HUES48 (cell line): ENCODE data around the gene CTSW.
A peak's percentile ranks its signal among the peaks of the same experiment; 100 is the strongest.

Experiments used
- H3K27ac ChIP-seq: one replicate; pipeline ENCODE4 v1.7.0; 2013; ENCODE audit warnings: low read depth, low read length, inconsistent platforms
- H3K27me3 ChIP-seq: 2 replicates; pipeline ENCODE4 v1.6.1; 2013; ENCODE audit warnings: mild to moderate bottlenecking, low read length; ENCODE audit not compliant: control insufficient read depth, insufficient read depth
- H3K36me3 ChIP-seq: 2 replicates; pipeline ENCODE4 v1.6.1; 2013; ENCODE audit warnings: low read length; ENCODE audit not compliant: control insufficient read depth, insufficient read depth
- H3K4me1 ChIP-seq: 2 replicates; pipeline ENCODE4 v1.6.1; 2013; ENCODE audit warnings: mild to moderate bottlenecking, low read length; ENCODE audit not compliant: control insufficient read depth, insufficient read depth
- H3K4me3 ChIP-seq: 2 replicates; pipeline ENCODE4 v1.5.1; 2013; ENCODE audit warnings: mild to moderate bottlenecking, low read depth, low read length
- H3K9ac ChIP-seq: 2 replicates; pipeline ENCODE4 v1.6.1; 2013; ENCODE audit warnings: mild to moderate bottlenecking, low read depth, low read length, moderate library complexity
- H3K9me3 ChIP-seq: 2 replicates; pipeline ENCODE4 v1.6.1; 2013; ENCODE audit warnings: low read length; ENCODE audit not compliant: control insufficient read depth, insufficient read depth

The CTSW gene

DNA sequence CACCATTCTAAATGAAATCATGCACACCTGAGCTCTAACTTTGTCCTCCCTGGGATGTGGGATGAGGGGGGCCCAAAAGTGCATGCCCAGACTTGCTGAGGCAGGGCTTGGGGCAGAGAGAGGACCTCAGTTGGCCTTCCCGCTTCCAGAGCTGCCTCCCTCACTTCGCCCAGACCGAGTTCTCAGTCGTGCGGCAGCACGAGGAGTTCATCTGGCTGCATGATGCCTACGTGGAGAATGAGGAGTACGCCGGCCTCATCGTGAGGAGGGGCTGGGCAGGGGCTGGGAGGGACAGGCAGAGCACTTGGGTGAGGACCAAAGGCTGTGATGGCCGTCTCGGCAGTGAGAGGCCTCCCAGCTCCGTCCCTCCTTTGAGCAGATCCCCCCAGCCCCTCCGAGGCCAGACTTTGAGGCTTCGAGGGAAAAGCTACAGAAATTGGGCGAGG is 29.8 kb upstream of the CTSW start:
- Histone ChIP-seq H3K9me3 (0 out of 2 replicates have a peak, but pooled peaks cover 2% of the 10 kb centered on the region), H3K4me3 (no peak overlapping the region), H3K36me3 (peaks cover 19% of the 10 kb centered on the region), H3K9ac (no peak overlapping the region), H3K4me1 (no peaks in the 10 kb centered on the region), H3K27me3 (no peaks in the 10 kb centered on the region), H3K27ac (no peak overlapping the region)

- Histone ChIP-seq H3K27ac (no peak overlapping the region), H3K4me1 (no peaks in the 10 kb centered on the region), H3K9ac (no peak overlapping the region), H3K36me3 (peaks cover 26% of the 10 kb centered on the region), H3K27me3 (no peaks in the 10 kb centered on the region), H3K9me3 (0 out of 2 replicates have a peak, but pooled peaks cover 2% of the 10 kb centered on the region), H3K4me3 (no peak overlapping the region)
Measured at GRCh38 chr11:65850217-65851082, 29.2 kb upstream of the CTSW start.

GRCh38 chr11:65851083-65851579 is 28.5 kb upstream of the CTSW start:
- no peak overlapping the region for H3K9ac ChIP-seq
- H3K4me3 ChIP-seq, result no peak overlapping the region
- peaks cover 32% of the 10 kb centered on the region for H3K36me3 ChIP-seq
- H3K27me3 ChIP-seq, result no peaks in the 10 kb centered on the region
- H3K27ac ChIP-seq, result no peak overlapping the region
- H3K4me1 ChIP-seq, result peaks cover 3% of the 10 kb centered on the region
- 0 out of 2 replicates have a peak, but pooled peaks cover 2% of the 10 kb centered on the region for H3K9me3 ChIP-seq

DNA sequence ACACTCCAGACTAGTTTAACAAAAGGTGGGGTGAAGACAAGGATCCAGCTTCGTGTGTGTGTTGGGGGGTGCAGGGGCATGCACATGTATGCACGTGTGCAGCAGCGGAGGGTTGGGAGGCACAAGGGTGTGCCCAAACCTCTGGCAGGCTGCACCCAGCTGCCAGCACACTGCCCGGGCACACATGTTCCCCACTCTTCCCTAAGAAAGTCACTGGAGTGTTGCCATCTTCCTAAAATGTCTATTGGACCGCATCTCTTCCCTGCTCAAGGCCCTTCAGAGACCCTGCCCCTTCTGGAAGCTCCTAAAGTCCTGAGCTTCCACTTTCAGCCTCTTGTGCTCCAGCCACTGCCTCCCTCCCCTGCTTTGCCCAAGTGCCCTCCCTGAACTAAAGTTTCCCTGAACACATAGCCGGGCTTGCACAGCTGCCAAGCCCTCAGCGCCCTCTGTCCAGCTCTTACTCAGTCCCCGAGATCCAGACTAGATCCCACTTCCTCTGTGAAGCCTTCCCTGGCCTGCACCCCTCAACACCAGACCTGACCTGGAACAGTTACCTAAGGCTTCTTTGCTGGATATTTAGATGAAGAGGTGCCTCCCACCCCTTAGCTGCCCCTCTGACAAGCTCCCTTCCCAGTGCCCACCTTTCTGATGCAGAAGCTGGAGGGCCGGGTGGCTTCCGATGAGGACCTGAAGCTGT is 27.7 kb upstream of the CTSW start:
- H3K27ac ChIP-seq, result peak overlapping the region; percentile 52
- H3K4me1 ChIP-seq, result peaks cover 6% of the 10 kb centered on the region
- no peak overlapping the region for H3K4me3 ChIP-seq
- H3K36me3 ChIP-seq, result peaks cover 36% of the 10 kb centered on the region
- no peaks in the 10 kb centered on the region for H3K27me3 ChIP-seq
- no peak overlapping the region for H3K9ac ChIP-seq
- H3K9me3 ChIP-seq, result 0 out of 2 replicates have a peak, but pooled peaks cover 2% of the 10 kb centered on the region

DNA sequence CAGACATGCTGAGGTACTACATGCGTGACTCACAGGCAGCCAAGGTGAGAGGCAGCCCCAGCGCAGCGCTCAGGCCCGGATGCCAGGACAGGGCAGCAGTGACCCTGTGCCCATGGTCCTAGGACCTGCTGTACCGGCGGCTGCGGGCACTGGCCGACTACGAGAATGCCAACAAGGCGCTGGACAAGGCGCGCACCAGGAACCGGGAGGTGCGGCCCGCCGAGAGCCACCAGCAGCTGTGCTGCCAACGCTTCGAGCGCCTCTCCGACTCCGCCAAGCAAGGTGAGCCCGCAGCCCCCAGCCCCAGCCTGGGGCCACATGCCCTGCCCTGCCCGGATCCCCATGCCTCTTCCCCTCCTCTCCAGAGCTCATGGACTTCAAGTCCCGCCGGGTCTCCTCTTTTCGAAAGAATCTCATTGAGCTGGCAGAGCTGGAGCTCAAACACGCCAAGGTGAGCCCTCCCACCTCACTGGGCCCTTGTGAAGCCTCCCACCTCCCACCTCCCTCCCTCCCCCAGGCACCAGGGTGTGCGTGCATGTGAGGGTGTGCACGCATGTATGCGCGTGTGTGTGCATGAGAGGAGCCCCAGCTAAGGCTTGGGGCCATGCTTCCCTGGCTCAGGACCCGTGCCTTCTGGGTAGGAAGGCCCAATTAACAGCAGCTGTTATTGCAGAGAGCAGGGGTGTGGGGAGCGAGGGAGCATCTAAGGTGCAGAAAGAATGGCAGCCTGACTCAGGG is 27.0 kb upstream of the CTSW start:
- Histone ChIP-seq H3K9me3 (0 out of 2 replicates have a peak, but pooled peaks cover 2% of the 10 kb centered on the region), H3K36me3 (peaks cover 36% of the 10 kb centered on the region), H3K4me1 (peaks cover 6% of the 10 kb centered on the region), H3K27ac (peak overlapping the region; percentile 3), H3K4me3 (no peak overlapping the region), H3K27me3 (no peaks in the 10 kb centered on the region), H3K9ac (no peak overlapping the region)

GRCh38 chr11:65853246-65853979 is 26.2 kb upstream of the CTSW start:
- peaks cover 6% of the 10 kb centered on the region for H3K4me1 ChIP-seq
- H3K27me3 ChIP-seq, result no peaks in the 10 kb centered on the region
- H3K36me3 ChIP-seq, result peaks cover 36% of the 10 kb centered on the region
- no peak overlapping the region for H3K4me3 ChIP-seq
- 0 out of 2 replicates have a peak, but pooled peaks cover 2% of the 10 kb centered on the region for H3K9me3 ChIP-seq
- H3K27ac ChIP-seq, result peak overlapping the region; percentile 22
- H3K9ac ChIP-seq, result no peak overlapping the region

GRCh38 chr11:65854161-65854592 is 25.5 kb upstream of the CTSW start:
- H3K9ac ChIP-seq, result no peak overlapping the region
- H3K4me1 ChIP-seq, result peaks cover 6% of the 10 kb centered on the region
- H3K27me3 ChIP-seq, result no peaks in the 10 kb centered on the region
- peak overlapping the region; percentile 33 for H3K27ac ChIP-seq
- H3K4me3 ChIP-seq, result no peak overlapping the region
- 0 out of 2 replicates have a peak, but pooled peaks cover 2% of the 10 kb centered on the region for H3K9me3 ChIP-seq
- peaks cover 36% of the 10 kb centered on the region for H3K36me3 ChIP-seq

GRCh38 chr11:65854852-65855837 is 24.5 kb upstream of the CTSW start:
- H3K9me3 ChIP-seq, result 0 out of 2 replicates have a peak, but pooled peaks cover 2% of the 10 kb centered on the region
- H3K27ac ChIP-seq, result no peak overlapping the region
- peaks cover 36% of the 10 kb centered on the region for H3K36me3 ChIP-seq
- H3K4me1 ChIP-seq, result peaks cover 6% of the 10 kb centered on the region
- H3K27me3 ChIP-seq, result no peaks in the 10 kb centered on the region
- H3K9ac ChIP-seq, result no peak overlapping the region
- no peak overlapping the region for H3K4me3 ChIP-seq

GRCh38 chr11:65855927-65856363 is 23.7 kb upstream of the CTSW start:
- Histone ChIP-seq H3K9ac (no peak overlapping the region), H3K27me3 (no peaks in the 10 kb centered on the region), H3K4me1 (peaks cover 6% of the 10 kb centered on the region), H3K4me3 (peak overlapping the region; percentile 95), H3K27ac (no peak overlapping the region), H3K36me3 (peaks cover 36% of the 10 kb centered on the region), H3K9me3 (0 out of 2 replicates have a peak, but pooled peaks cover 2% of the 10 kb centered on the region)
